IMR-90 (cell line): ENCODE results near the gene NCBP2.

ENCODE experiments used
- CEBPB ChIP-seq: IDR thresholded peaks from 2 replicates; pipeline ENCODE4 v1.6.1; 2012; ENCODE audit warnings: low read depth, low read length, improper control_type of control experiment
- RAD21 ChIP-seq: IDR thresholded peaks from 2 replicates; pipeline ENCODE4 v1.6.1; 2012; ENCODE audit warnings: low read length, improper control_type of control experiment
- SMC3 ChIP-seq: fragments of 150-350 bp; IDR thresholded peaks from 2 replicates; pipeline ENCODE4 v1.6.1; 2016; ENCODE audit warnings: low read depth, mild to moderate bottlenecking, antibody characterized with exemption, low read length, moderate library complexity
- TF ChIP-seq, protein P1 (sequence below): conservative IDR thresholded peaks from 2 replicates; pipeline ENCODE4 v1.5.1; 2012; ENCODE audit warnings: mild to moderate bottlenecking, low read depth, low read length, improper control_type of control experiment

DNA sequence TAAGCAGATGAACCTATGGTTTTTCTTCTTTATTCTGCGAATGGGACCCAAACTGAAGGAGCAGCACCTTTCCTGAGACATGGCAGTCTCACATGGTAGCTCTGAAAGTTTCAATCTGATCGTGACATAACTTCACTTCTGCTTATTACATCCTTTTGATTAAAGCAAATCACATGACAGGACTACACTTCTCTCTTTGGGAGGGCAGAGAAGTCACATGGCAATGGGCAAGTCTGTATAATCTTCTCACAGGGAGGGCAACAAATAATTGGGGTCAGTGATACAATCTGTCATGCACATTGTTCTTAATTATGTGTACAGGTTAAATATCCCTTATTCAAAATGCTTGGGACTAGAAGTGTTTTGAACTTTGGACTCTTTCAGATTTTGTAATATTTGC is 21.6 kb downstream of the NCBP2 start:
- TF ChIP-seq RAD21 (no peak), CEBPB (no peak), SMC3 (no peak)
- TF ChIP-seq, protein P1, sequence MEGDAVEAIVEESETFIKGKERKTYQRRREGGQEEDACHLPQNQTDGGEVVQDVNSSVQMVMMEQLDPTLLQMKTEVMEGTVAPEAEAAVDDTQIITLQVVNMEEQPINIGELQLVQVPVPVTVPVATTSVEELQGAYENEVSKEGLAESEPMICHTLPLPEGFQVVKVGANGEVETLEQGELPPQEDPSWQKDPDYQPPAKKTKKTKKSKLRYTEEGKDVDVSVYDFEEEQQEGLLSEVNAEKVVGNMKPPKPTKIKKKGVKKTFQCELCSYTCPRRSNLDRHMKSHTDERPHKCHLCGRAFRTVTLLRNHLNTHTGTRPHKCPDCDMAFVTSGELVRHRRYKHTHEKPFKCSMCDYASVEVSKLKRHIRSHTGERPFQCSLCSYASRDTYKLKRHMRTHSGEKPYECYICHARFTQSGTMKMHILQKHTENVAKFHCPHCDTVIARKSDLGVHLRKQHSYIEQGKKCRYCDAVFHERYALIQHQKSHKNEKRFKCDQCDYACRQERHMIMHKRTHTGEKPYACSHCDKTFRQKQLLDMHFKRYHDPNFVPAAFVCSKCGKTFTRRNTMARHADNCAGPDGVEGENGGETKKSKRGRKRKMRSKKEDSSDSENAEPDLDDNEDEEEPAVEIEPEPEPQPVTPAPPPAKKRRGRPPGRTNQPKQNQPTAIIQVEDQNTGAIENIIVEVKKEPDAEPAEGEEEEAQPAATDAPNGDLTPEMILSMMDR: no peak
